ENCODE data around the gene PRKCH. TPM values are rescaled to one million over a fixed set of nuclear protein-coding genes. Genes with fewer than 3 reads are reported as not detected.

Gene PRKCH
- total RNA-seq, 4 donors from 2014 or later: 15.7 to 74.7 (median 38.4) TPM

GRCh38 chr14:61575126-61575525, 253.7 kb downstream of the PRKCH start:
- no peak for DNase-seq (ENCODE audit: low spot score)
- TF ChIP-seq CTCF (IDR thresholded peaks at IDR 0.05): no peak
- ATAC-seq (ENCODE audit: low FRiP score): no peak

- ATAC-seq (ENCODE audit: low FRiP score) (no peak), DNase-seq (ENCODE audit: low spot score) (no peak)
- TF ChIP-seq CTCF (IDR thresholded peaks at IDR 0.05): no peak
Measured at GRCh38 chr14:61575551-61576150, 254.3 kb downstream of the PRKCH start.

- ATAC-seq (ENCODE audit: low FRiP score) (no peak), DNase-seq (ENCODE audit: low spot score) (no peak)
- TF ChIP-seq CTCF (IDR thresholded peaks at IDR 0.05): no peak
Measured at GRCh38 chr14:61577506-61577931, 256.1 kb downstream of the PRKCH start.

GRCh38 chr14:61578745-61579144, 257.4 kb downstream of the PRKCH start:
- DNase-seq (ENCODE audit: low spot score) (no peak), ATAC-seq (ENCODE audit: low FRiP score) (no peak)
- no peak for TF ChIP-seq CTCF (IDR thresholded peaks at IDR 0.05)

- TF ChIP-seq CTCF (IDR thresholded peaks at IDR 0.05): no peak
- DNase-seq (ENCODE audit: low spot score): no peak
- ATAC-seq (ENCODE audit: low FRiP score): no peak
Measured at GRCh38 chr14:61581340-61581739, 260.0 kb downstream of the PRKCH start.

- no peak for TF ChIP-seq CTCF (IDR thresholded peaks at IDR 0.05)
- no peak for DNase-seq (ENCODE audit: low spot score)
- ATAC-seq (ENCODE audit: low FRiP score): no peak
Measured at GRCh38 chr14:61581955-61582615, 260.7 kb downstream of the PRKCH start.

GRCh38 chr14:61582815-61583214, 261.4 kb downstream of the PRKCH start:
- TF ChIP-seq CTCF (IDR thresholded peaks at IDR 0.05): no peak
- no peak for ATAC-seq (ENCODE audit: low FRiP score)

More at GRCh38 chr14:61582815-61583214, 261.4 kb downstream of the PRKCH start:
- DNase-seq (ENCODE audit: low spot score): no peak
